Ovary (tissue), 9 donors: ENCODE results near the gene WWTR1. TPM values are rescaled to one million over a fixed set of nuclear protein-coding genes. Genes with fewer than 3 reads are reported as not detected.

ENCODE experiments used
- DNase-seq, 5 donors: peaks; one replicate each; pipeline ENCODE4 v3.0.0-alpha.2; 2019 to 2020
- H3K27ac ChIP-seq, 2 donors: fragments of 200-600 bp; one replicate each; pipeline versions ENCODE4 v1.5.1 to v1.8.0; 2019 to 2022
- H3K27me3 ChIP-seq: fragments of 200-600 bp; one replicate; pipeline ENCODE4 v1.8.0; 2022
- H3K36me3 ChIP-seq: fragments of 200-600 bp; sonication (generic); one replicate; pipeline ENCODE4 v1.5.1; 2019
- H3K4me1 ChIP-seq: one replicate; pipeline ENCODE4 v1.8.1; 2013; ENCODE audit warnings: mild to moderate bottlenecking, moderate library complexity; ENCODE audit not compliant: insufficient read depth
- H3K4me3 ChIP-seq: fragments of 200-600 bp; sonication (generic); one replicate; pipeline ENCODE4 v1.5.1; 2017
- H3K9me3 ChIP-seq, 2 donors: fragments of 200-600 bp in 1 of 2; sonication (generic) in 1 of 2; one replicate each; pipeline versions ENCODE4 v1.5.1 to v1.8.1; 2013 to 2019; ENCODE audit warnings: mild to moderate bottlenecking in 1 of 2, moderate library complexity in 1 of 2
- EP300 ChIP-seq: sonication (generic); formaldehyde crosslinking; IDR thresholded peaks from one replicate; pipeline ENCODE4 v1.6.1; 2017; ENCODE audit warnings: antibody characterized with exemption
- POLR2A ChIP-seq: fragments of 450-650 bp; IDR thresholded peaks from one replicate; pipeline ENCODE4 v1.6.1; 2017; ENCODE audit warnings: antibody characterized with exemption, mild to moderate bottlenecking, moderate library complexity
- WGBS, 3 donors: extraction: QIAGEN DNeasy Blood & Tissue Kit in 1 of 3; methylation state at CpG; one replicate each; pipeline versions ENCODE4 v1.1.5 to v1.1.7; 2013 to 2017; 5-methylcytosine and 5-hydroxymethylcytosine counted together
- intact Hi-C, 4 donors: fragments of 100-400 bp; cut with DNase I; formaldehyde crosslinking; loops; one replicate each; pipeline versions ENCODE4 v1.11.0 to v1.15.1; 2022 to 2023
- polyA plus RNA-seq, 2 donors: library from polyadenylated mRNA; stranded (reverse); fragments of 200-250 nt in 1 of 2; fragments of 350-450 nt in 1 of 2; fragmentation: Illumina TruSeq in 1 of 2; extraction: RNeasy Lipid Tissue Mini Kit (QIAGEN cat#74804) in 1 of 2; gene quantifications; one replicate each; pipeline ENCODE4 v1.2.3, GENCODE V29; 2013 to 2014
- total RNA-seq, 7 donors: library from RNA; depleted of rRNA in 2 of 7; stranded (reverse); fragments of >200 nt in 2 of 7; fragmentation: NEBNext Ultra II Directional in 3 of 7; extraction: Animal tissue kit (Norgen Biotek cat#: 25700) in 3 of 7; gene quantifications; one replicate each; pipeline versions ENCODE4 v1.1.0 to v1.2.4, GENCODE V29; 2016 to 2023
- TF ChIP-seq, protein P1 (sequence below), 3 donors: fragments of 450-650 bp in 2 of 3; fragments of 200-600 bp in 1 of 3; IDR thresholded peaks; one replicate each; pipeline versions ENCODE4 v1.5.1 to v1.8.0; 2016 to 2022; ENCODE audit warnings: antibody characterized with exemption in 3 of 3, mild to moderate bottlenecking in 1 of 3
- donor health status: DM: no; HTN: no; CAD: no; lungs with moderate emphysema.
- donor health status: DM: no; HTN: no; CAD: no.
- donor health status: Bipolar disorder and iron deficiency.
- donor health status: DM: yes; HTN: yes; CAD: no.
- donor health status: DM: no; HTN: no; CAD: no.
- donor health status: DM: yes; HTN: yes; CAD: no.

Gene WWTR1
- total and polyA plus RNA-seq, 9 donors = 65.4 to 160 (median 96.4) TPM

GRCh38 chr3:149532489-149533180 lies 125.2 kb downstream of the WWTR1 start:
- Histone ChIP-seq H3K9me3 (no peaks in the 10 kb centered on the region), H3K4me1 (peaks cover 31% of the 10 kb centered on the region), H3K27me3 (no peaks in the 10 kb centered on the region), H3K4me3 (no peak overlapping the region), H3K36me3 (no peaks in the 10 kb centered on the region), H3K27ac (peak overlapping the region; percentile 43 to 73)
- 5 to 7% (median 5%) methylated on average over 8 of the region's 8 CpGs for WGBS, 3 donors
- TF ChIP-seq POLR2A = no peak
- TF ChIP-seq, protein P1, sequence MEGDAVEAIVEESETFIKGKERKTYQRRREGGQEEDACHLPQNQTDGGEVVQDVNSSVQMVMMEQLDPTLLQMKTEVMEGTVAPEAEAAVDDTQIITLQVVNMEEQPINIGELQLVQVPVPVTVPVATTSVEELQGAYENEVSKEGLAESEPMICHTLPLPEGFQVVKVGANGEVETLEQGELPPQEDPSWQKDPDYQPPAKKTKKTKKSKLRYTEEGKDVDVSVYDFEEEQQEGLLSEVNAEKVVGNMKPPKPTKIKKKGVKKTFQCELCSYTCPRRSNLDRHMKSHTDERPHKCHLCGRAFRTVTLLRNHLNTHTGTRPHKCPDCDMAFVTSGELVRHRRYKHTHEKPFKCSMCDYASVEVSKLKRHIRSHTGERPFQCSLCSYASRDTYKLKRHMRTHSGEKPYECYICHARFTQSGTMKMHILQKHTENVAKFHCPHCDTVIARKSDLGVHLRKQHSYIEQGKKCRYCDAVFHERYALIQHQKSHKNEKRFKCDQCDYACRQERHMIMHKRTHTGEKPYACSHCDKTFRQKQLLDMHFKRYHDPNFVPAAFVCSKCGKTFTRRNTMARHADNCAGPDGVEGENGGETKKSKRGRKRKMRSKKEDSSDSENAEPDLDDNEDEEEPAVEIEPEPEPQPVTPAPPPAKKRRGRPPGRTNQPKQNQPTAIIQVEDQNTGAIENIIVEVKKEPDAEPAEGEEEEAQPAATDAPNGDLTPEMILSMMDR (IDR thresholded peaks at IDR 0.05) = no peak
- no peak for TF ChIP-seq EP300
- intact Hi-C loops = loop anchor here in 2 of 4 donors (5.0 to 10.0 kb wide), 3 partner anchors 62 to 125 kb away; partner anchors contain the start of gene WWTR1 (in 2 of the 2)
- peak in 2 of 5 donors; percentile 42 to 54 for DNase-seq

- H3K27me3 ChIP-seq = no peaks in the 10 kb centered on the region
- H3K27ac ChIP-seq = no peak overlapping the region
- H3K9me3 ChIP-seq = no peaks in the 10 kb centered on the region
- no peak overlapping the region for H3K4me3 ChIP-seq
- TF ChIP-seq POLR2A = no peak
- TF ChIP-seq, protein P1 (IDR thresholded peaks at IDR 0.05) = no peak
- intact Hi-C loops = no loop called here
- no peak for DNase-seq
- H3K4me1 ChIP-seq = peaks cover 20% of the 10 kb centered on the region
- WGBS, 3 donors = 87 to 92% (median 91%) methylated on average over 2 of the region's 2 CpGs
- no peaks in the 10 kb centered on the region for H3K36me3 ChIP-seq
Observed at GRCh38 chr3:149529099-149529498, 128.7 kb downstream of the WWTR1 start.

DNA sequence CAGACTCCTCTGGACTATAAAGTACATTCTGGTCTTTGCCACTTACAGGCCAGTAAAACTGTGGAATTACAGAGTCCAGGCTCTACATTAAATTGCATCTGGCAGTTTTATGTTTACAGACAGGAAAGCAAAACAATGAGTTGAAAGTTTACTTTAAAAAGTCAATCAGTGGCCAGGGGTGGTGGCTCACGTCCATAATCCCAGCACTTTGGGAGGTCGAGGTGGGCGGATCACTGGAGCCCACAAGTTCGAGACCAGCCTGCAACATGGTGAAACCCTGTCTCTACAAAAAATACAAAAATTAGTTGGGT lies 129.5 kb downstream of the WWTR1 start:
- H3K27ac ChIP-seq = no peak overlapping the region
- H3K4me1 ChIP-seq = peaks cover 16% of the 10 kb centered on the region
- WGBS, 3 donors = 27 to 54% (median 48%) methylated on average over 4 of the region's 4 CpGs
- no peak for DNase-seq
- H3K4me3 ChIP-seq = no peak overlapping the region
- H3K36me3 ChIP-seq = no peaks in the 10 kb centered on the region
- H3K27me3 ChIP-seq = no peaks in the 10 kb centered on the region
- intact Hi-C loops = loop anchor here in 1 of 4 donors (1.0 kb wide), 1 partner anchor 191 kb away; no protein-coding TSS in a partner anchor
- TF ChIP-seq POLR2A (no peak), EP300 (no peak)
- TF ChIP-seq, protein P1 (IDR thresholded peaks at IDR 0.05) = no peak
- no peaks in the 10 kb centered on the region for H3K9me3 ChIP-seq

GRCh38 chr3:149527531-149528339 lies 130.1 kb downstream of the WWTR1 start:
- H3K4me3 ChIP-seq = no peak overlapping the region
- no peaks in the 10 kb centered on the region for H3K27me3 ChIP-seq
- no peaks in the 10 kb centered on the region for H3K9me3 ChIP-seq
- intact Hi-C loops = loop anchor here in 1 of 4 donors (1.0 kb wide), 1 partner anchor 192 kb away; no protein-coding TSS in a partner anchor
- DNase-seq = peak in 1 of 5 donors; percentile 16
- no peaks in the 10 kb centered on the region for H3K36me3 ChIP-seq
- TF ChIP-seq POLR2A (no peak), EP300 (no peak)
- TF ChIP-seq, protein P1 (IDR thresholded peaks at IDR 0.05) = no peak
- peaks cover 11% of the 10 kb centered on the region for H3K4me1 ChIP-seq
- peak overlapping the region in 1 of 2 donors; percentile 0 for H3K27ac ChIP-seq
- WGBS, 3 donors = 59 to 63% (median 60%) methylated on average over 5 of the region's 5 CpGs
